HepG2 (cell line): ENCODE data around the gene MBD3. TPM values are rescaled to one million over a fixed set of nuclear protein-coding genes. Genes with fewer than 3 reads are reported as not detected.

Experiments used
- AGO1 ChIP-seq: fragments of 200-400 bp; formaldehyde crosslinking; IDR thresholded peaks from 2 replicates; pipeline ENCODE4 v1.6.1; 2017; ENCODE audit warnings: mild to moderate bottlenecking, low read depth, low read length, moderate library complexity; ENCODE audit not compliant: poor library complexity, severe bottlenecking
- ASH2L ChIP-seq: fragments of 300-600, 200-600 bp; sonication (generic); IDR thresholded peaks from 2 replicates; pipeline ENCODE4 v1.7.0; 2017; ENCODE audit warnings: low read depth, mild to moderate bottlenecking, moderate library complexity, mixed read lengths, low read length; ENCODE audit not compliant: insufficient read length
- BCL3 ChIP-seq: sonication (generic); formaldehyde crosslinking; IDR thresholded peaks from 2 replicates; pipeline ENCODE4 v1.5.1; 2020; ENCODE audit warnings: mild to moderate bottlenecking, missing genetic modification reagents, moderate library complexity
- BORCS8-MEF2B ChIP-seq: sonication (generic); formaldehyde crosslinking; IDR thresholded peaks from 2 replicates; pipeline ENCODE4 v1.8.0; 2022; ENCODE audit warnings: mild to moderate bottlenecking, missing genetic modification reagents
- CCAR2 ChIP-seq: fragments of 200-400 bp; formaldehyde crosslinking; optimal IDR thresholded peaks from 2 replicates; pipeline ENCODE3; 2018; ENCODE audit warnings: low read depth, mild to moderate bottlenecking, low read length, moderate library complexity
- FLYWCH1 ChIP-seq: sonication (generic); formaldehyde crosslinking; IDR thresholded peaks from 2 replicates; pipeline ENCODE4 v1.8.1; 2023; ENCODE audit warnings: mild to moderate bottlenecking, missing genetic modification reagents
- GLMP ChIP-seq: sonication (generic); formaldehyde crosslinking; IDR thresholded peaks from 2 replicates; pipeline ENCODE4 v1.9.0; 2021; ENCODE audit warnings: missing genetic modification reagents, mild to moderate bottlenecking, borderline replicate concordance
- GZF1 ChIP-seq: sonication (generic); formaldehyde crosslinking; IDR thresholded peaks from 2 replicates; pipeline ENCODE4 v1.5.1; 2020; ENCODE audit warnings: mild to moderate bottlenecking, missing genetic modification reagents
- HIVEP1 ChIP-seq: sonication (generic); formaldehyde crosslinking; IDR thresholded peaks from 2 replicates; pipeline ENCODE4 v1.4.0; 2020; ENCODE audit warnings: mild to moderate bottlenecking, missing genetic modification reagents
- HOXA9 ChIP-seq: sonication (generic); formaldehyde crosslinking; IDR thresholded peaks from 2 replicates; pipeline ENCODE4 v1.8.1; 2022; ENCODE audit warnings: missing genetic modification reagents, mild to moderate bottlenecking, moderate library complexity, borderline replicate concordance
- KDM5B ChIP-seq: sonication (generic); formaldehyde crosslinking; IDR thresholded peaks from 2 replicates; pipeline ENCODE4 v1.4.0; 2020; ENCODE audit warnings: missing genetic modification reagents, mild to moderate bottlenecking, borderline replicate concordance
- KLF16 ChIP-seq, 2 experiments: sonication (generic) in 1 of 2; formaldehyde crosslinking in 1 of 2; IDR thresholded peaks; 2 replicates each; pipeline versions ENCODE4 v1.6.1 to v1.8.0; 2016 to 2023; ENCODE audit warnings: missing genetic modification reagents in 2 of 2, missing compliant biosample characterization in 1 of 2
- MBNL3 ChIP-seq: fragments of 250-450 bp; sonication (Bioruptor Pico); conservative IDR thresholded peaks from 2 replicates; pipeline ENCODE4 v1.8.0; 2022; ENCODE audit warnings: mild to moderate bottlenecking, inconsistent platforms
- NCOA5 ChIP-seq: sonication (generic); formaldehyde crosslinking; IDR thresholded peaks from 2 replicates; pipeline ENCODE4 v1.4.0; 2020; ENCODE audit warnings: missing genetic modification reagents
- RORA ChIP-seq: sonication (generic); formaldehyde crosslinking; IDR thresholded peaks from 2 replicates; pipeline ENCODE4 v1.5.0; 2020; ENCODE audit warnings: mild to moderate bottlenecking, missing genetic modification reagents, moderate library complexity
- SMC3 ChIP-seq: IDR thresholded peaks from 2 replicates; pipeline ENCODE4 v1.6.1; 2011; ENCODE audit warnings: low read length, improper control_type of control experiment
- TOE1 ChIP-seq: sonication (generic); formaldehyde crosslinking; IDR thresholded peaks from 2 replicates; pipeline ENCODE4 v1.4.0; 2020; ENCODE audit warnings: mild to moderate bottlenecking, missing genetic modification reagents
- ZC3H4 ChIP-seq: sonication (generic); formaldehyde crosslinking; IDR thresholded peaks from 2 replicates; pipeline ENCODE4 v1.4.0; 2020; ENCODE audit warnings: missing genetic modification reagents, borderline replicate concordance
- ZNF207 ChIP-seq: fragments of 450-650 bp; IDR thresholded peaks from 2 replicates; pipeline ENCODE4 v1.6.1; 2016; ENCODE audit warnings: antibody characterized with exemption, borderline replicate concordance
- ZNF280B ChIP-seq: sonication (generic); formaldehyde crosslinking; IDR thresholded peaks from 2 replicates; pipeline ENCODE4 v1.5.0; 2020; ENCODE audit warnings: missing genetic modification reagents, mild to moderate bottlenecking, borderline replicate concordance
- ZNF556 ChIP-seq: sonication (generic); formaldehyde crosslinking; IDR thresholded peaks from 2 replicates; pipeline ENCODE4 v1.4.0; 2020; ENCODE audit warnings: mild to moderate bottlenecking, missing genetic modification reagents, borderline replicate concordance
- ZUFSP ChIP-seq: sonication (generic); formaldehyde crosslinking; IDR thresholded peaks from 2 replicates; pipeline ENCODE4 v1.9.0; 2021; ENCODE audit warnings: missing genetic modification reagents, mild to moderate bottlenecking, borderline replicate concordance
- polyA plus RNA-seq, 8 experiments: library from polyadenylated mRNA; depleted of rRNA in 3 of 8; stranded (reverse) in 7 of 8; unstranded in 1 of 8; fragments of >200 nt; fragmentation: Illumina TruSeq in 4 of 8; extraction: Trizol in 4 of 8; gene quantifications; 2 replicates each; pipeline versions ENCODE4 v1.2.1 to v1.2.3, GENCODE V29; 2011 to 2016; ENCODE audit warnings: low read depth in 4 of 8, missing spikeins in 1 of 8, mixed read lengths in 1 of 8; ENCODE audit not compliant: insufficient read depth in 1 of 8
- total RNA-seq, 5 experiments: library from RNA; depleted of rRNA; stranded (reverse); fragments of >200 nt; fragmentation: Illumina TruSeq; extraction: Trizol; gene quantifications; 2 replicates each; pipeline ENCODE4 v1.2.3, GENCODE V29; 2016; ENCODE audit warnings: low read depth in 1 of 5

MBD3 gene
- total and polyA plus RNA-seq, 2 of the 13 experiments (the other 11 are each of a cell fraction or from before 2014, with no cell fraction given): 21.2 to 76.9 TPM

GRCh38 chr19:1568320-1569019 lies 24.2 kb downstream of the MBD3 start, which contains the start of gene MEX3D (continued):
- peak; percentile 67; the same call in 1 of the 2 replicates for TF ChIP-seq BCL3 (CRISPR knock-in tag)
- peak; percentile 80; the same call in 1 of the 2 replicates for TF ChIP-seq KDM5B (CRISPR knock-in tag)
- peak; percentile 59; the same call in 1 of the 2 replicates for TF ChIP-seq FLYWCH1
- peak; percentile 32; the same call in 1 of the 2 replicates for TF ChIP-seq HIVEP1 (CRISPR knock-in tag)
- no peak for TF ChIP-seq ZUFSP (CRISPR knock-in tag)
- TF ChIP-seq ZNF280B (CRISPR knock-in tag): peak; percentile 64; the same call in 1 of the 2 replicates
- no peak for TF ChIP-seq ZNF207
- TF ChIP-seq MBNL3 (CRISPR knock-in tag): no peak
- TF ChIP-seq RORA (CRISPR knock-in tag): no peak
- no peak for TF ChIP-seq GLMP (CRISPR knock-in tag)
- 0 out of 4 replicates have a peak, but pooled peaks of 1 of the 2 experiments have one; percentile 45 for TF ChIP-seq KLF16 (CRISPR knock-in tag; IDR thresholded peaks at IDR 0.05)
- peak; percentile 80 for TF ChIP-seq BORCS8-MEF2B
- no peak for TF ChIP-seq GZF1
- TF ChIP-seq NCOA5 (CRISPR knock-in tag): no peak
- TF ChIP-seq SMC3: no peak
- TF ChIP-seq ZC3H4 (CRISPR knock-in tag): no peak
- TF ChIP-seq ZNF556 (CRISPR knock-in tag): no peak
- TF ChIP-seq ASH2L: no peak
- no peak for TF ChIP-seq CCAR2
- TF ChIP-seq AGO1: no peak
- no peak for TF ChIP-seq HOXA9 (CRISPR knock-in tag)
- no peak for TF ChIP-seq TOE1 (CRISPR knock-in tag)
